HG02759 (cell line): Measurements from ENCODE around the gene KRT16.
A peak's percentile ranks its signal among the peaks of the same experiment; 100 is the strongest.
"Not testable (repeated sequence)": the region's sequence is repeated elsewhere in the genome, so short reads cannot be mapped to it uniquely, and the experiment has no call there.

Source experiments
- ATAC-seq: cut with Tn5 transposase; IDR thresholded peaks from one replicate; pipeline ENCODE4 v1.9.1; 2021; ENCODE audit warnings: mild to moderate bottlenecking, moderate library complexity; ENCODE audit not compliant: unreplicated experiment

KRT16 gene

DNA sequence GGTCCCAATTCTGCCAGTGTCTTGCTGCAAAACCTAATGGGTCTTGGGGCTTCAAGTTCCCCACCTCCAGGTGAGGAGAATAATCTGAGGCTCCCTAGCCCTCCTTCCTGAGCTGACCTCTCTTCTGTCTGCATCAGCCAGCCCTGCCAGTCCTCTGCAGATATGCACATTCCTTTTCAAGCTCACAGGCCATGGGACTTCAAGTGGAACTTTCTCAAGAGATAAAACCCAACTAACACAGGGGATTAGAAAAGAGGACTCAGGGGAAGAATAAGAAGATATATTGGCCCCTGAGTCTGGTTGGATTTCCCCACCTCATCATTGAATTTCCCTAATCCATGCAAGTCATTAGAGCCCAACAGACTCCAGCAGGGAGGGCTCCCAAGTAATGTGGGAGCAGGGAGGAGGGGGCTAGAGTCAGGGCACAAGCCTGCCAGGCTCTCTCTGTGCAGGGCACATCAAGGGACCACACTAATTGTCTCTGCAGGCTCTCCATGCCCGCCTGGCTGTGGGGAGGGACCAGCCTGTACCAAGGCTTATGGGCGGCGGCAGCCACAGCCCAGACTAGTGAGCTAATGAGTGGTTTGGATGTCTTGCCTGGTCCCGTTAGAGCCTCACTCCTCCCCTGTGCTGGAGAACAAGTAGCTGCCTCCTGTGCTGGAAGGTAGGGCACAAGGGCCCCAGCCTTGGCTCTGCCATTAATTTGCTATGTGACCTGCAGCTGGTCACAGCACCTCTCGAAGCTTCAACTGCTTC, 27.1 kb downstream of the KRT16 start:
- ATAC-seq, result no peak

DNA sequence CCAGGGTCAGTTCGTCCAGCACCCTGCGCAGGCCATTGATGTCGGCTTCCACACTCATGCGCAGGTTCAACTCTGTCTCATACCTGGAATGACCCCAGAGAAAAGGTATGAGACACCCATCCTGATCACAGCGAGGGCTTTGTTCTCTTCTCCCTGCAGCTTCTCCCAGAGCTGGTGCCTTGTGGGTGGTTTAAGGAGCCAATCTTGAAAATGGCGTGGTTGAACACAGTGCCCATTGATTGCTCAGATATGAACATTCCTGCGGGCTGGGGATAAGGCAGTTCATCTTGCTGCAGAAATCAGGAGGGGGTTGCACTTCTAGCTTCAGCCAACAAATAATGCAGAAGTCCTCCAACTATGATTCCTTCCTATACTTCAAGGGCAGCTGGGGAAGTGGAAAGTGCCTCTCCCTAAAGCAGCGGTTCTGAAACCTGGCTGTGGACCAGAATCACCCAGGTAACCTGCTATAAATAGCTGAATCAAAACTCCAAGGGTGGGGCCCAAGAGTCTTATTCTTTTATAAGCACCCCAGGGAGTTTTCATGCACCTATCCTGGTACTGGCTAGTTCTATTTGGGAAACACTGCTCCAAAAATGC, 28.1 kb downstream of the KRT16 start:
- ATAC-seq, result not testable (repeated sequence)

DNA sequence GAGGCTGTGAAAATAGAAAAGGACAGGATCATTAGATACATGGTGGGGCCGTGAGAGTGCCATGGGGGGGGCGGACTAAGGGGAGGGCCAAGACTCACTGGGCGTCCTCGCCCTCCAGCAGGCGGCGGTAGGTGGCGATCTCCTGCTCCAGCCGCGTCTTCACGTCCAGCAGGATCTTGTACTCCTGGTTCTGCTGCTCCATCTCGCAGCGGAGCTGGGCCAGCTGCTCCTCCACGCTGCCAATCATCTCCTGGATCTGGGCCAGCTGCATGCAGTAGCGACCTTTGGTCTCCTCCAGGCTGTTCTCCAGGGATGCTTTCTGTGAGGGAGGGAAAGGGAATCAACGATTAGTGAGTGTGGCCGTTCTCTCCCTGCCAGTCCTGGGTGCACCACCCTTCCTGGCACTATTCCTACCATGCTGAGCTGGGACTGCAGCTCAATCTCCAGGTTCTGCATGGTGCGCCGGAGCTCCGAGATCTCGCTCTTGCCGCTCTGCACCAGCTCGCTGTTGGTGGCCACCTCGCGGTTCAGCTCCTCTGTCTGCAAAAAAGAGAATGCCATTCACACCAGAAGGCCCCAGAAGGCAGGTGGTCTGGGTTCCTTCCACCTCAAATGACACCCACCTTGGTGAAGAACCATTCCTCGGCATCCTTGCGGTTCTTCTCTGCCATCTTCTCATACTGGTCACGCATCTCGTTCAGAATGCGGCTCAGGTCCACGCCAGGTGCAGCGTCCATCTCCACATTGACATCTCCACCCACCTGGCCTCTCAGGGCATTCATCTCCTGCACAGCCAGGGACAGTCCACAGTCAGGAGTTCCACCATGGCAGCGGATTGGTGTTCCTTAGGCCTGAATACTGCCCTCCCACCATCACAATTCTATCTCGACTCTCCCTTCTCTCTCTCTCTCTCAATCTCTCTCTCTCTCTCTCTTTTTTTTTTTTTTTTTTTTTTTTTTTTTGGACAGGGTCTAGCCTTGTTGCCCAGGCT, 29.1 kb downstream of the KRT16 start:
- no peak for ATAC-seq

DNA sequence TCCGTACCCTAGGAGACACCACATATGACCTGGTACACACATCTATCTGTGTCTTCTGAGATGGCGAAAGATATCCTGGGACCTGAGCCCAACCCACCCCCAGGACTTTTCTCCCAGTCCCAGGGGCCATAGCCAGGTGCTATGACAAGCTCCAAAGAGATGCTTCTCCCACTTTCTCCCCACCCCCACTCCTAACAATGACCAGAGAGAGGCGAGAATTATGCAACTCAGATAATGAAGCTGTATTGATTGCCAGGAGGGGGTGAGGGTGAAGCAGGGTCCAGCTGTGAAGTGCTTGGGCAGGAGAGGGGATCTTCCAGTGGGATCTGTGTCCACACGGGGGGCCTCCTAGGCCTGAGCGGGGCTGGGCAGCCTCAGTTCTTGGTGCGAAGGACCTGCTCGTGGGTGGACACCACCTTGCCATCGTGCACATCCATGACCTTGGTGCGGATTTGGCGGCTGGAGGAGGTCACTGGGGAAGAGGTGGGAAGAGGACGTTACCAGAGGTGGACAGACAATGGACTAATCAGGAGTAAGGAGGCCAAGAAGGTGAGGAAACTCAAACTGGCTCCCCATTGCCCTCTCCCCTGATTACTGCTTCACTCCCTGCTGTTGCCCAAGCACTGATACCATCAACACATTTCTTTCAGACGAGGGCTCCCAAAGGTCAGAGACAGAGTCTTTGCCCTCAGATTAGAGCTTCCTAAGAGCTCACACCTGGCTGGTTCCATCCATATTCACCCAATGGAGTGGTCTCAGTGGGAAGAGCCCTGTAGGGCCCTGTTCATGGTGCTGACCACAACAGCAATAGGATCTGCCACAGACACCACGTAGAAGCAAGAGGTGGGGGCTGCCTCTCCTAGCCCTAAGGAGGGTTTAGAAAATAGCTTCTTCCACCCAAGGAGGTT, 30.3 kb downstream of the KRT16 start:
- ATAC-seq, result not testable (repeated sequence)

DNA sequence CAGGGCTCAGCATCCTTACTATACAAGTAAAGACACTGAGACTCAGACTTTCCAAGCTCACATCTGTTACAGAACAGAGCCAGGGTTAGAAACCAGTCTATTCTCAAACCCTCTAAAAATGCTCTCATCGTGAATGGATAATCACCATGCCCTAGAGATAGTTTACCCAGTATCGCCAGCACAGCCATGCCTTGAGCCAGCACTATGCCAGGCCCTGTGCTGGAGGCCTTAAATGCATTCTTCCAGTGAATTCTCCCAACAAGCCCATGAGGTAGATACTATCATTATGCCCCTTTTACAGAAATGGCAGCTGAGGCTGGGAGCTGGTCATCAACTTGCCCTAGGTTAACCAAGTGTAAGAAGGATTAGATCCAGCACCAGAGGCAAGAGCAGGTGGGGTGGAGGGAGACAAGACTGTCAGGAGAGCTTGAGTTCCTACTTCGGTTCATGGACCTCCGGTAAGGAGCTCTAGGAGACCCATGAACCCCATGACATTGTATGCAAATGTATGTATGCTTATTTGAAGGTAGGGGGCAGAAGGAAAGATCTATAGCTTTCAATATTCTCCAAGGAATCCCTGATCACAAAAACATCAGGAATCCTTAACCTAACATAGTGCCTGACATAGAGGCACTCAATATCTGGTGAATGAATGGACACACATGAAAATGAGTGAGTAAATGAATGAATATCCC, 31.1 kb downstream of the KRT16 start:
- ATAC-seq, result no peak

DNA sequence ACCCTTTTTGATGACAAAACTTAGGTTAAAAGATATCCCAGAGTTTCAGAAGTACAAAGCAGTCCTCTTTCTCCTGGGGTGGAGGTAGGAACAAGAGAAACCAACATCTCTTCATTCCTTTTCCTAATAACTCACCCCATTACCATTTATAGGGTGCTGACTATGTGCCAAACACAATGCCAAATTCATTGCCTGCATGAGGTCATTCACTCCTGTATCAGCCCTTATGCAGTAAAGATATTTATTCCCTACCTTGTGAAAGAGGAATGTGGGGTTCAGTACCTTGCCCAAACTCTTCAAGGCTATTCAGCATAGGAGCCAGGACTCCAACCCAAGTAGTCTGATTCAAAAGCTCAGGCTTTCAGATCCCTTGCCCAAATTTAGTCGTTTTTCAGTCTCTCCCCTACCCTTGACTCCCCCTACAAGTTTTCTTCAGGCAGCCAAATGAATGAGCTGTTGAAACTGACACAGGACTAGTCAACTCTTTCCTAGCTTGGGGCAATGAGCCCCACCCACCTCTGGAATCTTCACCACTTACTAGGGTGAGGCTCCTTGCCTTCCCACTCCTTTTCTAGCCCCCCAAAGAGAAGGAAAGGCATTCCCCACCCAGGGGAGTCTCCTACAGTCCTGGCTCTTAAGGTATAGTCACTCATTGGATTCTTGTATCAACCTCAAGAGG, 31.7 kb downstream of the KRT16 start:
- ATAC-seq, result no peak

DNA sequence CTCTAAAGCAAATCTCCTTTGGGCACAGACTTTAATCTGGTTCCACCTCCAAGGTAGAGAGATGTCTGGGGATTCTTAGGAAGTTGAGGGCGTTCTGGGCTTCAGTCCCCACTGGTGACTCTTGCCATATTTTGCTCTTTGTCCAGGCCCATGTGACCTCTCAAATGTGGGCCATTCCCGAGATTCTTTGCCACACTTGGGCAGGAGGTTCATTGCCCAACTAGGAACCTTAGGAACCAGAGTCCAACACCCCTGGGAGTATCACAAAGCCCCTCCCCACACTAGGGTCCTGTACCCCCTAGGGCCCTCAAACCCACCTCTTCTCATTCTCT, 32.4 kb downstream of the KRT16 start:
- no peak for ATAC-seq

DNA sequence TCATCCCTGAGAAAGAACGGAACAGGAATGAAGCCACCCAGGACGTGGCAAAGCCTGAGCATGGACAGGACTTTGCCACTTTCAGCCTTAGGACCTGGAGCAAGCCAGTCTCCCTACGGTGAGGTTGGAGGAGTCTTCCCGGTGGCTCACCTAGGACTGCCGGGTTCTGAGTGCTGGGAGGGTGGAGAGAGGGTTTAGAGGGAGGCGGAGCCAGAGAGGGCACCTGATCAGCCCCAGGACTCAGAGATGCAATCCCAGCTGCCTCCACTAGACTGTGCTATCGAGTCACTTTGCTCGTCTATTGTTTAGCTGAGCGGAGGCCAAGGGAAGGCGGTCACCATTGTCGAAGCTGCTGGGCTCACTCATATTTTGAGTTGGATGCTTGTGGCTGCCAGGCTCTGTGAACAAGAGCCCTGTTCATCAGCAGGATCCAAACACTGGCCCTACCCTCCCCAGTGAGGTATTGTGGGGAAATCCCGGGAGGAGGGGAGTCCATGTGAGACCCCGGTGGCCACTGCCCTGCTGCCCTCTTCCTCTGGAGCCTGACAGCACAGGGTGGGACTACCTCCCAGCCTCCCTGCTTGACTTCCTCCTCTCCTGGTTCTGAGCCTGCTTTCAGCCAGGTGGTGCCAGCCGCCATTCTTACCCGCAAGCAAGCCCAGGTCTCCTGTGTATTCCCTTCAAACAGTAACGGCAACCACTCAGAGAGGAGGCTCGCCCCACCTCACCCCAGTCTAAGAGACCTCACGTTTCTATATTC, 32.9 kb downstream of the KRT16 start:
- ATAC-seq, result peak; percentile 40

DNA sequence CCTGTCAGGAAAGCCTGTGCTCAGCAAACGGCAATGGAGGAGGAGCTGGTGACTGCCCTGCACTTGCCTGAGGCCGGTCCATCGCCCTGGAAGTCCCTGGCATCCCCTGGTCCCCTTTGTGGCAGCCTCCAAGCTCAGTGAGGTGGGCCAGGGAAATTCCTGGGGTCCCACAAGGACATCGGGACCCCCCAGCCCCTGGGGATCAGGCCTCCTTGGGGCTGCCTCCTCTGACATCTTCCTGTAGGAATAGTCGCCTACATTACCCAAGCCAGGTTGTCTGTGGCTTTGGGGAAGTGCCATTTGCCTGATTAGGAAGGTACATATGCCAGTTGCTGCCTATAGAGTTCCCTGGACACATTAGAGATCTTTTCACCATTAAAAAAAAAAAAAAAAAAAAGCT, 33.6 kb downstream of the KRT16 start:
- no peak for ATAC-seq

DNA sequence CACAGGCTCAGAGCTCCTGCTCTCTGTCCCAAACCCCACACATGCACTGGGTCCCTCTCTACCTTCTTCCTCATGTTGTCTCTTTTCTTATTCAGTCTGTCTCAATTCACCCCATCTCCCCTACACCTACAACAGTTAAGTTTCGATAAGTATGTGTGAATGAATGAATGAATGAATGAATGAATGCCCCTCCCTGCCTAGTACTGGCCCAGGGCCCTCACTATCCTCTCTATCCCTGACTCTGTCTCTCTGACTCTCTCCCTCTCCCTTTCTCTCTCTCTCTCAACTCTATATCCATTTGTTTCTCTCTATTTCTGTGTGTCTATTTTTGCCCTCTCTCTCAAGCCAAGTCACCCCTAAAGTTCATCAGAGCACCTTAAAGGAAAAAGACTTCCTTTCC, 34.0 kb downstream of the KRT16 start:
- ATAC-seq, result no peak

DNA sequence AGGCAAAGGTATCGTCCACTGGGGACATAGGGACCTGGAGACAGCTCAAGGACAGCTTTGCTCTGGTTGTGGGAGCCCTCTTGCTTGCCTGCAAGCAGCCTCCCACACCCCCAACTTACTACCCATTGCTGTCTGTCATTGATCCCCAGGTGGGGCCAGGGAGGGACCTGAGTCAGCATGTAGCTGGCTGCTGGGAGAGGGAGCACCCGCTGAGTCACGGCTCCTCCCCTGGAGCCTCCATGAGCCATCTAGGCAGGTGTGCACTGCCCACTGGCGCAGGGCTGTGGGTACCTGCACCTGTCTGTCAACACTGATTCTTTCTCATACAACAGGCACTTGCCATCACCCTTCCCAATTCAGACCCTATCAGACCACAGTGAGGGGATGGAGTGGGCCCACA, 35.8 kb downstream of the KRT16 start:
- ATAC-seq, result not testable (repeated sequence)

DNA sequence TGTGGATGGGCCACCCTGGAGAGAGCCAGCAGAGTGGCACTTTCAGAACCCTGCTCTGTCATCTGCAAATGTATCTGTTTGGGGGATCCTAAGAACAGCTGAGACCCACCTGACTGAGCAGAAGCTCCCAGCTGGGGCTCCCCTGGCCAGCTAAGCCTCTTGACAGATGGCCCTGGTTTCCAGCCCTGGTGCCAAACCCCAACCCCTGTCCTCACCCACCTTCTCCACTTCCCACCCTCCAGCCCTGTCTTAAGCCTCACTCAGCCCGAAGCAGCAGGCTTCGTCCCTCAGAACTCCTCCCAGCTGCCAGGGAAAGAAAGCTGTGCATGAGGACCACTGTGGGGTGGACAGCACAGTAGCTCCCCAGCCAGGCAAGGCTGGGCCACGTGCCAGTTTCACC, 37.2 kb downstream of the KRT16 start:
- no peak for ATAC-seq

DNA sequence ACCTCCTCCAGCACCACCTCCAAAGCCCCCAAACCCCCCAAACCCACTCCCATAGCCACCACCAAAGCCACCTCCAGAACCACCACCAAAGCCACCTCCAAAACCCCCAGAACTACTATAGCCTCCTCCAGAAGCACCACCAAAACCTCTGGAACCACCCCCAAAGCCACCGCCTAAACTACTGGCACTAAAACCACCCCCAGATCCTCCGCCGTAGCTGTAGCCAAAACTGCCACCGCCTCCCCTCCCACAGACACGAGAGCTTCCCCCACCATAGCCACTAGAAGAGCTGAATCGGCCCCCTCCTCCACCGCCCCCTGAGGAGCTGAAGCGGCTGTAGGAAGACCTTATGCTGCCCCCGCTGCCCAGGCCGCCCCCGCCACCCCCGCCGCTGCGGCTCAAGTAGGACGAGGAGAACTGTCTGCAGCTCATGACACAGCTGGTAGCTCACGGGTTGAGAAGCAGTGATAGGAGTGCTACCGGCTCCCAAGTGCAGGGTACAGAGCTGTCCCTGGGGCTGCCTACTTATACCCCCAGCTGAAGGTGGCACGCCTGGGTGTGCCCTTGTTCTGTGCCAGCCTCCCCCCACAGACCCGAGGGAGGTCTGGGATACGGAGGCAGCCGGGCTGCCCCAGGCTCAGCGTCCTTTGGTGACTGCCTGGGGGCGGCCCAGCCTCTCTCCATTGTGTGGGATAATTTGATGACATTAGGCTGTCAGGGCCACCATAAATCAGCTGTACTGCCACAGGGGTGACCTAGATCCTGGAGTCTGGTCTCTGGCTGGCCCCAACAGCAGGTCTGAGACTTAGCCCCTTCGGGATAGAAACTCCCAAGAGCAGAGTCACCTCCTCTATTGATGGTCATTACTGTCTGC, 40.8 kb downstream of the KRT16 start, which contains the start of gene KRT9:
Gene KRT9 (minus strand): TSS at position 499 of the 874 bp plus-strand sequence. CDS start 67 bp downstream, at position 432.
- ATAC-seq, result no peak

DNA sequence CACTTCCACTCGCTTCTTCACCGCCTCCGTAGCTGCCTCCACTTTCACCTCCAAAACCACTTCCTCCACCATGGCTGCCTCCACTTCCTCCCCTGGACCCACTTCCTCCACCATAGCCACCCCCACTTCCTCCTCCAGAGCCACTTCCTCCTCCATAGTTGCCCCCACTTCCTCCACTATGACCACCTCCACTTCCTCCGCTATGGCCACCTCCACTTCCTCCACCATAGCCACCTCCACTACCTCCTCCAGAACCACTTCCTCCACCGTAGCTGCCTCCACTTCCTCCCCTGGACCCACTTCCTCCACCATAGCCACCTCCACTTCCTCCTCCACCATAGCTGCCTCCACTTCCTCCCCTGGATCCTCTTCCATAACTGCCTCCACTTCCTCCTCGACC, 45.2 kb downstream of the KRT16 start:
- ATAC-seq, result no peak

DNA sequence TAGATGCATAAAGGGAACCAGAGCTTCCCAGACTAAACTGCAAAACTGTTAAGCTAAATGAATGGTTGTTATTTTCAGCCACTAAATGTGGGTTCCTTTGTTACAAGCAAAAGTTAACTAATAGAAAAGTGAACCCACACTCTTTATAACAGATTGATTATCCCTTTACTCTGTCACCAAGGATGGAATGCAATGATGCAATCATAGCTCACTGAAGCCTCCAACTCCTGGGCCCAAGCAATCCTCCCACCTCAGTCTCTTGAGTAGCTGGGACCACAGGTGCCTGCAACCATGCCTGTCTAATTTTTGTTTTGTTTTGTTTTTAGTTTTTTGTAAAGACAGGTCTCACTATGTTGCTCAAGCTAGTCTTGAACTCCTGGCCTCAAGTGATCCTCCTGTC, 47.2 kb downstream of the KRT16 start:
- ATAC-seq, result no peak

DNA sequence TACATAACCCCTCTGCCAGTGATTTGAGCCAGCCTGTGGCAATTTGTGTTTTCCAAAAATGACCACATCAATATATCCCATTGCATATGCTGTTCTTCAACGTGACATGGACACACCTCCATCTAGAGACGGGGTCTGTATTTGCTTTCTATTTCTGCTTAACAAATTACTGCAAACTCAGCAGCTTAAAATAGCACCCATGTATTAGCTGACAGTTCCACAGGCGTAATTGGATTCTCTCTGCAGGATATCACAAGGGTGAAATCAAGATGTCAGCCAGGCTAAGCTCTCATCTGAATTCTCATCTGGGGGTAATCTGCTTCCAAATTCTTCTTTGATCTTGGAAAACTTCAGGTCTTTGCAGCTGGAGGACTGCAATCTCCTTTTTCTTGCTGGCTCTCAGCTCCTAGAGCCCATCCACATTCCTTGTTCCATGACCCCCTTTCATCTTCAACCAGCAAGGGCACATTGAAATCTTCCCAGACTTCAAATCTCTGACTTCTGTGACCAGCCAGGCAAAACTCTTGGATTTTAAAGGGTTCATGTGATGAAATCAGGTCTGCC, 48.9 kb downstream of the KRT16 start:
- no peak for ATAC-seq

DNA sequence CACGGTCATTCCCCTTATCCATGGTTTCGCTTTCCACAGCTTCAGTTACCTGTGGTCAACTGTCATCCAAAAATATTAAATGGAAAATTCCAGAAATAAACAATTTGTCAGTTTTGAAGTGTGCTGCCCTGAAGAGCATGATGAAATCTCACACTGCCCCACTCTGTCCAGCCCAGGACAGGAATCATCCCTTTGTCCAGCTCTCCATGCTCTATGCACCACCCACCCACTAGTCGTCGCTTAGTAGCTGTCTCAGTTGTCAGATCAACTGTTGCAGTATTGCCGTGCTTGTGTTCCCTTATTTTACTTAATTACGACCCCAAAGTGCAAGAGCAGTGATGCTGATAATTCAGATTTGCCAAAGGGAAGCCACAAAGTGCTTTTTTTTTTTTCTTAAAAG, 51.0 kb downstream of the KRT16 start:
- no peak for ATAC-seq
